Calu3 (cell line): ENCODE measurements around the gene CCDC170. TPM values are rescaled to one million over a fixed set of nuclear protein-coding genes. Genes with fewer than 3 reads are reported as not detected.

Experiments used
- BruUV-seq: library from RNA; stranded (reverse); fragments of 400-500 nt; replicated peaks from 2 replicates; lab custom pipeline; 2021; lab: Mats Ljungman, UMichigan
- CTCF ChIA-PET: fragments of 300-600 bp; sonication (Branson Sonifier 250); formaldehyde crosslinking; loops from one replicate; lab custom pipeline; 2022; ENCODE audit warnings: antibody characterized with exemption; lab: Charles Lee
- DNase-seq: peaks from one replicate; pipeline ENCODE4 v3.0.0; 2022
- H3K27ac Mint-ChIP-seq: one replicate; pipeline ENCODE4 v1.8.0; 2022; ENCODE audit warnings: mixed read lengths; ENCODE audit not compliant: unreplicated experiment
- H3K27me3 Mint-ChIP-seq: one replicate; pipeline ENCODE4 v1.8.0; 2022; ENCODE audit warnings: mixed read lengths; ENCODE audit not compliant: unreplicated experiment
- H3K36me3 Mint-ChIP-seq: one replicate; pipeline ENCODE4 v1.8.0; 2022; ENCODE audit warnings: mild to moderate bottlenecking, moderate library complexity, mixed read lengths; ENCODE audit not compliant: insufficient read depth, unreplicated experiment
- H3K4me1 Mint-ChIP-seq: one replicate; pipeline ENCODE4 v1.8.0; 2022; ENCODE audit warnings: mild to moderate bottlenecking, low read depth, mixed read lengths; ENCODE audit not compliant: unreplicated experiment
- H3K4me3 Mint-ChIP-seq: one replicate; pipeline ENCODE4 v1.8.0; 2022; ENCODE audit warnings: mild to moderate bottlenecking, low read depth, moderate library complexity, mixed read lengths; ENCODE audit not compliant: unreplicated experiment
- H3K9me3 Mint-ChIP-seq: one replicate; pipeline ENCODE4 v1.8.0; 2022; ENCODE audit warnings: low read depth, mixed read lengths; ENCODE audit not compliant: unreplicated experiment
- CTCF ChIP-seq: fragments of 200-600 bp; IDR thresholded peaks from one replicate; pipeline ENCODE4 v1.8.0; 2022; ENCODE audit warnings: antibody characterized with exemption; ENCODE audit not compliant: unreplicated experiment
- intact Hi-C: fragments of 100-400 bp; cut with micrococcal nuclease; formaldehyde crosslinking; loops from one replicate; pipeline ENCODE4 v1.10.0; 2022; ENCODE audit not compliant: unreplicated experiment
- total RNA-seq: library from RNA; stranded (reverse); gene quantifications from 2 replicates; pipeline ENCODE4 v1.2.3, GENCODE V29; 2022

CCDC170 gene
- total RNA-seq, 1 experiment from 2014 or later: 0.26 TPM

- no peak overlapping the region for H3K27ac Mint-ChIP-seq
- no TSS peak for BruUV-seq
- TF ChIP-seq CTCF: no peak
- no peak for DNase-seq
- CTCF ChIA-PET: no interaction called here
- no peaks in the 10 kb centered on the region for H3K4me1 Mint-ChIP-seq
- no peak overlapping the region for H3K4me3 Mint-ChIP-seq
- intact Hi-C loops: no loop called here
- peaks cover 3% of the 10 kb centered on the region for H3K9me3 Mint-ChIP-seq
- H3K36me3 Mint-ChIP-seq: no peaks in the 10 kb centered on the region
- no peaks in the 10 kb centered on the region for H3K27me3 Mint-ChIP-seq
These were observed 164.3 kb downstream of the CCDC170 start for GRCh38 chr6:151658091-151658490.

DNA sequence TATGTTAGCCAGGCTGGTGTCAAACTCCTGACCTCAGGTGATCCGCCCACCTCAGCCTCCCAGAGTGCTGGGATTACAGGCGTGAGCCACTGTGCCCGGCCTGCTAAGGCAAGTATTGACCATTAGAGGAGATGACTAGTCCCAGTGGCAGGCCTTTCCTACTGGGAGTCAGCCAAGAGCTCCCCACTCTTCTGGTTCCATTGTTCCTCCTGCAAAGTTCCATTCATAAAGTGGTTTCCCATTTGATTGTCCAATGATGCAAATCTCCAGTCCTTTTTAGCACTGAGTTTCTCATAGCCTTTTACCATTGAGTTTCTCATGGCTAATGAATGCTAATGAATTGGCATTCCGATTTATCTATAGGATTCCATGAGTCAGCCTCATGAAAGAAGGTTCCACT, 165.4 kb downstream of the CCDC170 start:
- CTCF ChIA-PET: no interaction called here
- intact Hi-C loops: no loop called here
- H3K4me1 Mint-ChIP-seq: no peaks in the 10 kb centered on the region
- no TSS peak for BruUV-seq
- no peak overlapping the region for H3K27ac Mint-ChIP-seq
- H3K36me3 Mint-ChIP-seq: no peaks in the 10 kb centered on the region
- TF ChIP-seq CTCF: no peak
- no peak overlapping the region for H3K4me3 Mint-ChIP-seq
- H3K9me3 Mint-ChIP-seq: peaks cover 3% of the 10 kb centered on the region
- no peak for DNase-seq
- no peaks in the 10 kb centered on the region for H3K27me3 Mint-ChIP-seq

- no peaks in the 10 kb centered on the region for H3K9me3 Mint-ChIP-seq
- no peak for TF ChIP-seq CTCF
- no peaks in the 10 kb centered on the region for H3K27me3 Mint-ChIP-seq
- no peak overlapping the region for H3K4me3 Mint-ChIP-seq
- H3K36me3 Mint-ChIP-seq: no peaks in the 10 kb centered on the region
- H3K27ac Mint-ChIP-seq: no peak overlapping the region
- DNase-seq: no peak
- CTCF ChIA-PET: no interaction called here
- no TSS peak for BruUV-seq
- H3K4me1 Mint-ChIP-seq: no peaks in the 10 kb centered on the region
- intact Hi-C loops: loop anchor here (10.0 kb wide), 1 partner anchor 207 kb away; the partner anchor contains the start of gene RMND1
These were observed 167.7 kb downstream of the CCDC170 start for GRCh38 chr6:151661509-151661908.

DNA sequence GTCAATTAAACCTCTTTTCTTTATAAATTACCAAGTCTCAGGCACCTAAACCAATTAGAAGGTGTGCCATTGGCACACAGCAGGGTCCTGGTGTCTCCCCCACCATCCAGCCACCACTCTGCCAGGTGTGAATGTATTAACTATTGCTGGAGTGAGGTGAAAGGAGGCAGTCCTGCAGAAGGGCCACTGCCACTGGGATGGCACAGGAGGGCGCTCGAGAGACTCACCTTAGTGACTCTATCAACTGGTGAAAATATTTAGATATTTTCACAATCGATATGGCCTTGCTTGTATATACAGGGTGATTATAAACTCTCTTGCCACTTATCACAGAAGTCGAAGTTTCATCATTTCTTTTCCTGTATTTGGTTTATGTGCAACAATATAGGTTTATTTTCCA, 168.1 kb downstream of the CCDC170 start:
- Mint-ChIP-seq H3K4me3 (no peak overlapping the region), H3K27ac (no peak overlapping the region), H3K36me3 (no peaks in the 10 kb centered on the region), H3K4me1 (no peaks in the 10 kb centered on the region), H3K9me3 (no peaks in the 10 kb centered on the region), H3K27me3 (no peaks in the 10 kb centered on the region)
- CTCF ChIA-PET: no interaction called here
- DNase-seq: no peak
- intact Hi-C loops: loop anchor here (10.0 kb wide), 1 partner anchor 207 kb away; the partner anchor contains the start of gene RMND1
- TF ChIP-seq CTCF: no peak
- no TSS peak for BruUV-seq
